Gastrocnemius medialis (tissue), 4 donors: ENCODE measurements around the gene MSANTD7.

Experiments
- CTCF ChIP-seq, 5 experiments: fragments of 450-650 bp in 3 of 5; fragments of 200-600 bp in 2 of 5; sonication (generic) in 2 of 5; IDR thresholded peaks in 4 of 5; conservative IDR thresholded peaks in 1 of 5; 1 replicate in 4 of 5; 2 replicates in 1 of 5; pipeline ENCODE4 v1.5.1; 2016 to 2019; ENCODE audit warnings: antibody characterized with exemption in 5 of 5, mild to moderate bottlenecking in 3 of 5, moderate library complexity in 3 of 5
- POLR2A ChIP-seq, 2 donors: fragments of 450-650 bp; IDR thresholded peaks; one replicate each; pipeline ENCODE4 v1.6.1; 2017; ENCODE audit warnings: antibody characterized with exemption in 2 of 2, mild to moderate bottlenecking in 2 of 2, moderate library complexity in 2 of 2

GRCh38 chr10:14801723-14802122, 36.4 kb upstream of the MSANTD7 start:
- TF ChIP-seq CTCF (IDR thresholded peaks at IDR 0.05 in 4 of 5, conservative IDR thresholded peaks at IDR 0.05 in 1 of 5) (no peak), POLR2A (IDR thresholded peaks at IDR 0.05) (no peak)
